Measurements from ENCODE around the gene C1orf56.

DNA sequence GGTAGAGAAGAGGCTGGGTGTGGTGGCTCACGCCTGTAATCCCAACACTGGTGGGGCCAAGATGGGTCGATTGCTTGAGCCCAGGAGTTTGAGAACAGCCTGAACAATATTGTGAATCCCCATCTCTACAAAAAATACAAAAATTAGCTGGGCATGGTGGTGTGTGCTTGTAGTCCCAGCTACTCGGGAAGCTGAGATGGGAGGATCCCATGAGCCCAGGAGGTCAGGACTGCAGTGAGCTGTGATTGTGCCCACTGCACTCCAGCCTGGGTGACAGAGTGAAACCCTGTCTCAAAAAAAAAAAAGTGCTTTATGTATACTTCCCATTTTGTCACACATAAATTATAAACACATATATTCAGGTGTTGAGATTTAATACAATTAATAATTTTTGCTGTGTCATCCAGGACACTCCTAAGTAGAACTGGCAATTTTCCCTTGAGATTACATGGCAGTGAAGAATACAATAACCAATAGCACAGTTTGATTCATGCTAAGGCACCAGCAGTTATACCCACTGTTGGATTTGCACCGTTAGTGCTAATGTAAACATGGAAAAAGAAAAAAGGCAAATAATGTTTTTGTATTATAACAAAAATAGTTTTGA is 38.5 kb downstream of the C1orf56 start:
- TF ChIP-seq CTCF (IDR thresholded peaks at IDR 0.05) (no peak), POLR2A (IDR thresholded peaks at IDR 0.05) (no peak)

All from Peyer's patch (tissue), 4 donors.